GM12878 (cell line): ENCODE measurements around the gene MR1. TPM values are rescaled to one million over a fixed set of nuclear protein-coding genes. Genes with fewer than 3 reads are reported as not detected.

Source experiments
- CHD1 ChIP-seq: IDR thresholded peaks from 2 replicates; pipeline ENCODE4 v1.6.1; 2012; ENCODE audit warnings: low read depth, low read length, improper control_type of control experiment
- EP300 ChIP-seq, 2 experiments: fragments of 150-350 bp in 1 of 2; IDR thresholded peaks; 2 replicates each; pipeline ENCODE4 v1.6.1; 2011 to 2012; ENCODE audit warnings: low read depth in 2 of 2, low read length in 2 of 2, borderline replicate concordance in 1 of 2, improper control_type of control experiment in 1 of 2, inconsistent platforms in 1 of 2; ENCODE audit not compliant: control insufficient read depth in 1 of 2
- IRF3 ChIP-seq: fragments of 450-650 bp; IDR thresholded peaks from 2 replicates; pipeline ENCODE4 v1.6.1; 2014; ENCODE audit warnings: mild to moderate bottlenecking
- NBN ChIP-seq: fragments of 450-650 bp; IDR thresholded peaks from 2 replicates; pipeline ENCODE4 v1.6.1; 2016
- NRF1 ChIP-seq: conservative IDR thresholded peaks from 2 replicates; pipeline ENCODE4 v1.6.1; 2011; ENCODE audit warnings: mild to moderate bottlenecking, low read depth, low read length, improper control_type of control experiment
- PML ChIP-seq: IDR thresholded peaks from 2 replicates; pipeline ENCODE4 v1.6.1; 2012; ENCODE audit warnings: low read length, inconsistent platforms
- POLR2A ChIP-seq: IDR thresholded peaks from 2 replicates; pipeline ENCODE4 v1.6.1; 2011; ENCODE audit warnings: low read depth, mild to moderate bottlenecking, low read length
- PRDM15 ChIP-seq: fragments of 450-650 bp; formaldehyde crosslinking; IDR thresholded peaks from 2 replicates; pipeline ENCODE4 v1.4.0; 2020; ENCODE audit warnings: mild to moderate bottlenecking, moderate library complexity
- RB1 ChIP-seq: fragments of 450-650 bp; formaldehyde crosslinking; IDR thresholded peaks from 2 replicates; pipeline ENCODE4 v1.6.1; 2017; ENCODE audit warnings: mild to moderate bottlenecking, borderline replicate concordance
- SKIL ChIP-seq: fragments of 450-650 bp; IDR thresholded peaks from 2 replicates; pipeline ENCODE4 v1.6.1; 2017; ENCODE audit warnings: mild to moderate bottlenecking, low read depth, inconsistent platforms; ENCODE audit not compliant: poor library complexity, severe bottlenecking
- ZBTB4 ChIP-seq: fragments of 450-650 bp; formaldehyde crosslinking; IDR thresholded peaks from 2 replicates; pipeline ENCODE4 v1.4.0; 2022; ENCODE audit warnings: mild to moderate bottlenecking, moderate library complexity
- polyA plus RNA-seq, 11 experiments: library from polyadenylated mRNA; depleted of rRNA in 4 of 11; unstranded in 6 of 11; stranded (reverse) in 5 of 11; fragments of >200 nt; fragmentation: Nextera tagmentation in 4 of 11; fragmentation: Illumina TruSeq in 1 of 11; extraction: Ambion mirVana in 4 of 11; extraction: Trizol in 1 of 11; gene quantifications; 1 replicate in 1 of 11; 2 replicates in 10 of 11; pipeline versions ENCODE4 v1.2.1 to v1.2.3, GENCODE V29; 2011 to 2016; ENCODE audit warnings: inconsistent platforms in 2 of 11, missing spikeins in 2 of 11, low read depth in 1 of 11
- total RNA-seq, 4 experiments: library from RNA; depleted of rRNA in 3 of 4; stranded (reverse); fragments of >200 nt in 3 of 4; fragmentation: Illumina TruSeq in 1 of 4; extraction: Trizol in 1 of 4; gene quantifications; 2 replicates each; pipeline versions ENCODE4 v1.2.1 to v1.2.3, GENCODE V29; 2013 to 2021

MR1 gene
- total and polyA plus RNA-seq, 10 of the 15 experiments (the other 5 are each of a cell fraction or from before 2014, with no cell fraction given), result 24.7 to 65.9 (median 30.9) TPM

GRCh38 chr1:181061891-181062835, 28.4 kb downstream of the MR1 start (continued):
- TF ChIP-seq SKIL (peak; percentile 66), CHD1 (no peak), NRF1 (no peak), ZBTB4 (CRISPR knock-in tag) (no peak), RB1 (0 out of 2 replicates have a peak, but pooled peaks have one; percentile 47), IRF3 (no peak), POLR2A (peak; percentile 74), NBN (peak; percentile 96), PRDM15 (CRISPR knock-in tag) (0 out of 2 replicates have a peak, but pooled peaks have one; percentile 5), PML (peak; percentile 16; the same call in 1 of the 2 replicates), EP300 (IDR thresholded peaks at IDR 0.05; ENCODE audit: borderline replicate concordance in 1 of 2, control insufficient read depth in 1 of 2, low read depth in 2 of 2, low read length in 2 of 2) (peak in 1 of 2 experiments; percentile 39; a peak in 2 of 4 replicates)
